ENCODE data around the gene SRRM3. TPM values are rescaled to one million over a fixed set of nuclear protein-coding genes. Genes with fewer than 3 reads are reported as not detected.
A peak's percentile ranks its signal among the peaks of the same experiment; 100 is the strongest.
"Not testable (repeated sequence)": the region's sequence is repeated elsewhere in the genome, so short reads cannot be mapped to it uniquely, and the experiment has no call there.

SRRM3 gene
- total and polyA plus RNA-seq, 11 donors, result 1.6 to 28.5 (median 6.5) TPM

GRCh38 chr7:76267894-76268183 is 66.1 kb downstream of the SRRM3 start:
- no peak overlapping the region for H3K27ac ChIP-seq
- H3K27me3 ChIP-seq, result peaks cover 11 to 42% (median 37%) of the 10 kb centered on the region in 9 donors
- DNase-seq (no peak), ATAC-seq (no peak)
- H3K36me3 ChIP-seq, result no peaks in the 10 kb centered on the region
- TF ChIP-seq, protein P1, sequence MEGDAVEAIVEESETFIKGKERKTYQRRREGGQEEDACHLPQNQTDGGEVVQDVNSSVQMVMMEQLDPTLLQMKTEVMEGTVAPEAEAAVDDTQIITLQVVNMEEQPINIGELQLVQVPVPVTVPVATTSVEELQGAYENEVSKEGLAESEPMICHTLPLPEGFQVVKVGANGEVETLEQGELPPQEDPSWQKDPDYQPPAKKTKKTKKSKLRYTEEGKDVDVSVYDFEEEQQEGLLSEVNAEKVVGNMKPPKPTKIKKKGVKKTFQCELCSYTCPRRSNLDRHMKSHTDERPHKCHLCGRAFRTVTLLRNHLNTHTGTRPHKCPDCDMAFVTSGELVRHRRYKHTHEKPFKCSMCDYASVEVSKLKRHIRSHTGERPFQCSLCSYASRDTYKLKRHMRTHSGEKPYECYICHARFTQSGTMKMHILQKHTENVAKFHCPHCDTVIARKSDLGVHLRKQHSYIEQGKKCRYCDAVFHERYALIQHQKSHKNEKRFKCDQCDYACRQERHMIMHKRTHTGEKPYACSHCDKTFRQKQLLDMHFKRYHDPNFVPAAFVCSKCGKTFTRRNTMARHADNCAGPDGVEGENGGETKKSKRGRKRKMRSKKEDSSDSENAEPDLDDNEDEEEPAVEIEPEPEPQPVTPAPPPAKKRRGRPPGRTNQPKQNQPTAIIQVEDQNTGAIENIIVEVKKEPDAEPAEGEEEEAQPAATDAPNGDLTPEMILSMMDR (IDR thresholded peaks at IDR 0.05), result no peak
- TF ChIP-seq POLR2A (IDR thresholded peaks at IDR 0.05), result no peak
- no peak overlapping the region for H3K4me3 ChIP-seq
- no peaks in the 10 kb centered on the region for H3K9me3 ChIP-seq
- 6 to 24% (median 20%) methylated on average over 3 to 4 of the region's 4 CpGs for WGBS, 4 donors
- intact Hi-C loops (cut with DNase I), result loop anchor here in 2 of 10 donors (5.0 to 10.0 kb wide), 2 partner anchors 76 to 83 kb away; no protein-coding TSS in a partner anchor
- peaks cover 0 to 17% (median 6%) of the 10 kb centered on the region in 12 donors for H3K4me1 ChIP-seq

DNA sequence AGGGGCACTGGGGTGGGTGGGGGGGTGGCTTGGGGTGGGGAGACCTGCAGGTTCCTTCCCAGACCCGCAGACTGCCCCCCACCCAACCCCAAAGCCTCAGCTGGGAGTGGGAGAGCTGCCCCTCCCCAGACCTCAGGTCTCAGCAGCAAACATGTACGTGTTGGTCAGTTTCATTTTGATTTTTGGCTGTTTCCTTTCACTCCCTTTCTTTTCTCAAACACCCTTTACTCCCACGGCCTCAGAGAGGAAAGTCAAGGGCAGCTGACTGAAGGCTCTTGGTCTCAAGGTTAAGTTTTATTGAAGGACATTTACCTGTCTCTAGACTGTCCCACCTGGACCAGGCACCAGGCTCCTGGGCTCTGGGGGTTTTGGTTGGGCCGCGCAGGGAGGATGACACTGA is 66.7 kb downstream of the SRRM3 start:
- DNase-seq (no peak), ATAC-seq (no peak)
- Histone ChIP-seq H3K27me3 (peaks cover 11 to 42% (median 37%) of the 10 kb centered on the region in 9 donors), H3K4me1 (peaks cover 0 to 19% (median 6%) of the 10 kb centered on the region in 12 donors), H3K27ac (no peak overlapping the region), H3K36me3 (no peaks in the 10 kb centered on the region), H3K4me3 (peak overlapping the region in 1 of 12 donors; percentile 28), H3K9me3 (no peaks in the 10 kb centered on the region)
- no peak for TF ChIP-seq POLR2A (IDR thresholded peaks at IDR 0.05)
- TF ChIP-seq, protein P1 (IDR thresholded peaks at IDR 0.05), result no peak
- 31 to 52% (median 41%) methylated on average over 5 of the region's 5 CpGs for WGBS, 4 donors
- intact Hi-C loops (cut with DNase I), result loop anchor here in 2 of 10 donors (5.0 to 10.0 kb wide), 2 partner anchors 76 to 84 kb away; no protein-coding TSS in a partner anchor

DNA sequence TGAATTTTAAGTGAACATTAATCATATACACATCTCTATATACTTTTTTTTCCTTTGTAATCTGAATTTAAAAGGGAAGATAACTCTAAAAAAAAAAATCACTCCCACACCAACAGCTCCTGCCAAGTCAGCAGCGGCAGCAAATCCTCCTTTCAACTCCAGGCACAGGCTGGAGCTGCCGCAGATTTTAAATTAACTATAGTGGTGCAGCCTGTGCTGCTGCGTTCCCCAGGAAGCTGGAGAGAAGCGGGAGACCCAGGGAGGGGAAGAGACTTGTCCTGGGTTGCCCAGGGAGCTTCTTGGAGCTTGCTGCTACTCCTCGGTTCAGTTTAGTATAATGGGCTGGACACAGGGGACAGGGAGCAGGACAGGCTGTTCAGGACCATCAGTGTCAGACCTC is 68.2 kb downstream of the SRRM3 start:
- no peaks in the 10 kb centered on the region for H3K36me3 ChIP-seq
- 11 to 23% (median 18%) methylated on average over 5 of the region's 5 CpGs for WGBS, 4 donors
- H3K9me3 ChIP-seq, result no peaks in the 10 kb centered on the region
- DNase-seq (no peak), ATAC-seq (no peak)
- no peak overlapping the region for H3K27ac ChIP-seq
- peaks cover 11 to 52% (median 40%) of the 10 kb centered on the region in 9 donors for H3K27me3 ChIP-seq
- H3K4me3 ChIP-seq, result no peak overlapping the region
- intact Hi-C loops (cut with DNase I), result loop anchor here in 3 of 10 donors (5.0 to 10.0 kb wide), 2 partner anchors 78 to 85 kb away; no protein-coding TSS in a partner anchor
- TF ChIP-seq, protein P1 (IDR thresholded peaks at IDR 0.05), result no peak
- no peak for TF ChIP-seq POLR2A (IDR thresholded peaks at IDR 0.05)
- peaks cover 0 to 19% (median 6%) of the 10 kb centered on the region in 12 donors for H3K4me1 ChIP-seq

DNA sequence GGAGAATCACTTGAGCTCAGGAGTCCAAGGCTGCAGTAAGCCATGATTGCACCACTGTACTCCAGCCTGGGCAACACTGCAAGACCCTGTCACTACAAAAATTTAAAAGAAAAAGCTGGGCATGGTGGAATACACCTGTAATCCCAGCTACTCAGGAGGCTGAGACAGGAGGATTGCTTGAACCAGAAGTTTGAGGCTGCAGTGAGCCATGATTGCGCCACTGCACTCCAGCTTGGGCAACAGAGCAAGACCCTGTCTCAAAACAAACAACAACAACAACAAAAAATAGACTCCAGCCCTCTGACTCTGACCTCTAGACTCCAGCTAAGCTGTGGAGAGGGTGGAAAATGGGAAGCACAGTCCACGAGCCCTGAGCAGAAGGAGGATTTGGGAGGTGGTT is 69.7 kb downstream of the SRRM3 start:
- intact Hi-C loops (cut with DNase I), result loop anchor here in 1 of 10 donors (10.0 kb wide), 1 partner anchor 87 kb away; no protein-coding TSS in a partner anchor
- not testable (repeated sequence) for ATAC-seq, DNase-seq, H3K9me3 ChIP-seq, H3K36me3 ChIP-seq, H3K4me3 ChIP-seq, H3K27ac ChIP-seq
- 78 to 92% (median 84%) methylated on average over 2 of the region's 2 CpGs for WGBS, 4 donors
- peaks cover 11 to 54% (median 40%) of the 10 kb centered on the region in 9 donors for H3K27me3 ChIP-seq
- peaks cover 0 to 19% (median 6%) of the 10 kb centered on the region in 12 donors for H3K4me1 ChIP-seq

- no peak overlapping the region for H3K4me3 ChIP-seq
- no peak for TF ChIP-seq POLR2A (IDR thresholded peaks at IDR 0.05)
- TF ChIP-seq, protein P1 (IDR thresholded peaks at IDR 0.05), result no peak
- no peak overlapping the region for H3K27ac ChIP-seq
- H3K4me1 ChIP-seq, result peaks cover 0 to 15% (median 1%) of the 10 kb centered on the region in 12 donors
- intact Hi-C loops (cut with DNase I), result loop anchor here in 1 of 10 donors (10.0 kb wide), 1 partner anchor 87 kb away; no protein-coding TSS in a partner anchor
- 92 to 93% (median 93%) methylated on average over 6 of the region's 6 CpGs for WGBS, 4 donors
- no peaks in the 10 kb centered on the region for H3K36me3 ChIP-seq
- peaks cover 5 to 47% (median 33%) of the 10 kb centered on the region in 9 donors for H3K27me3 ChIP-seq
- ATAC-seq, result no peak
- no peaks in the 10 kb centered on the region for H3K9me3 ChIP-seq
- DNase-seq, result no peak
Measured at GRCh38 chr7:76272142-76272541, 70.4 kb downstream of the SRRM3 start.

All from heart left ventricle (tissue), 16 donors.